ENCODE data around the gene TM7SF3. TPM values are rescaled to one million over a fixed set of nuclear protein-coding genes. Genes with fewer than 3 reads are reported as not detected.
A peak's percentile ranks its signal among the peaks of the same experiment; 100 is the strongest.

Gene TM7SF3
- total RNA-seq, 1 donor from 2014 or later, result 80.0 TPM

- peak; percentile 16 for DNase-seq
Observed at GRCh38 chr12:27014859-27015729, 910 bp upstream of the TM7SF3 start.

DNA sequence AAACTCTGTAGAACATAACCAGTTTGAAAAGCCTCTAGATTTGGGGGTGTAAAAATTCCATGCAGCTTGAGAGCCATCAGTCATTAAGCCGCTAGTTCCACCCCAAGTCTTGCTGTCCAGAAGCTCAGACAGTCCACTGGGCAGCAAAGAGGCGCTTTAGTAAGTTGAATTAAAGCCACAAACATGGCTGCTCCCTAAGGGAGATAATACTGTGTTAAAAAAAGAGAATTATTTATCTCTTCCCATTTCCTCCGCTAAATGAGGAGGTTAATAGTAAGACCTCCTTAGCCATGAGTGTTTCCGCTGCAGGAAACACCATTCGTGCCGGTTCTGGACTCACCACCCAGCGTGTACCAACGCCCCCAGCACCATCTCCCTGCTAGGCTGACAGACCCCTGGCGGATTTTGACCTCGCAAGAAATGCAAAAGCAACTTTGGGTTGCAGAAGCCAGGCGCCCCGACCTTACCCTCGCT is 536 bp downstream of the TM7SF3 start:
- peak; percentile 60 for DNase-seq

DNA sequence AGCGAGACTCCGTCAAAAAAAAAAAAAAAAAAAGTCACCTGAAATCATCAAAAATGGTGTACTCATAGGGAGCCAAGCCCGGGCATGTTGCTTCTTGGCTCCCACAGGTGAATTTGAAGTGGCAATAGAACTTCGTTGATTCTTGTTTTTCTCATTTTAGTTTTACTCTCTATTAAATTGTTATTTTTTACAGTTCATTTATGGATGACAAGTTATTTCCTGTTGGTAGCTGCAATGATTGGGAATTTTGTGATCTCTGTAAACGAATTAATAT is 1.3 kb downstream of the TM7SF3 start:
- no peak for DNase-seq

DNA sequence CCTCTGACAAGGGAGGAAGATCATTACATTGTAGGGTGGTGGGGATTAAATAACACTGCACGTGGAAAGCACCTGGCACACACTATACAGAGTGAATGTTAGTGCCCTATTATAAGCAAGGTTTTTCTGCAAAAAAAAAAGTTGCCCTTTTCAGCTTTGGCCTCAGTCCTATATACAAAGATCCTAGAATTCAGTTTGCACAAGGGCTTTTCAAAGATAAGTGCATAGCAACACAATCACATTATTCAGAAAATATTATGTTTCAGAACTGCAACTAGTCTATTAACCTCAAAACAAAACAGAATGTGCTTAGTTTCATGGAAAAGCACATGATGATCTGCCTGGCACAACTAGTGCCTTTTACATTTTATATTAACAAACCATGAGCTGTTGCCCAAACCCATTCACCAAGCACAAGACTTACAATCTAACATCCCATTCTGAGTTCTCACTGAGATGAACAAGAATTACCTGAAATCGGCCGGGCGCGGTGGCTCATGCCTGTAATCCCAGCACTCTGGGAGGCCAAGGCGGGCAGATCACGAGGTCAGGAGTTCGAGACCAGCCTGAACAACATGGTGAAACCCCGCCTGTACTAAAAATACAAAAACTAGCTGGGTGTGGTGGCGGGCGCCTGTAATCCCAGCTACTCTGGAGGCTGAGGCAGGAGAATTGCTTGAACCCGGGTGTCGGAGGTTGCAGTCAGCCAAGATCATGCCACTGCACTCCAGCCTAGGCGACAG is 1.8 kb downstream of the TM7SF3 start:
- no peak for DNase-seq

GRCh38 chr12:27009881-27010301 is 4.3 kb downstream of the TM7SF3 start:
- peak; percentile 13 for DNase-seq

DNA sequence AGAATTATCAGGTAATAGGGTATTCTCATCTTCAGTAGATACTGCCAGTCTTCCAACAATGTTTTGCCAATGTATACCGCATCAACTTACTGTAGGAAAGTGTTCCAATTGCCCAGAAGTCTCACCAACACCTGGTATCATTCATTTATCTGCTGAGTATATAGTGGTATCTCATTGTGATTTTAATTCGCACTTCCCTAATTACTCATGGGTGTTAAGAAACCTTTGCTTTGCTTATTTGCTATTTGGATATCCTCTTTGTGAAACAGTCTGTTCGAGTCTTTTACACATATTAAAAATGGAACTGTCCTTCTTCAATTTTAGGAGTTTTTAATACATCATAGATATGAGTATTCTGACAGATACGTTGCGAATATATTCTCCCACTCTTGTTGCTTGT is 6.1 kb downstream of the TM7SF3 start:
- no peak for DNase-seq

- DNase-seq, result no peak
Observed at GRCh38 chr12:27006797-27007467, 7.3 kb downstream of the TM7SF3 start.

DNA sequence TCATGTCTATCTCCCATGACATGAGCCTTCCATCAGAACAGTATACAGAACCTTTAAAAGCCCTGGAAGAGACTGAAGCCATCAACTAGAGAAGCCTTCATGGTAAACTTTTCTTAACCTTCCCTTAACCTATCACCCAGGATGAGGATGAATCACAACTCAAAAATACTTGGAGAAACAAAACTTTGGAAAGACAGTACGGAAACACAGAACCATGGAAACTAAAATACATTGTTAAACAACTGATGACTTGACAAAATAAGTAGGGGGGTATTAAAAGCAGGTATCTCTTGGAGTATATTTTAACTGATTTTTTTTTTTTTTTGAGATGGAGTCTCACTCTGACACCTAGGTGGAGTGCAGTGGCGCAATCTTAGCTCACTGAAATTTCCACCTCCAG is 8.7 kb downstream of the TM7SF3 start:
- DNase-seq, result no peak

DNA sequence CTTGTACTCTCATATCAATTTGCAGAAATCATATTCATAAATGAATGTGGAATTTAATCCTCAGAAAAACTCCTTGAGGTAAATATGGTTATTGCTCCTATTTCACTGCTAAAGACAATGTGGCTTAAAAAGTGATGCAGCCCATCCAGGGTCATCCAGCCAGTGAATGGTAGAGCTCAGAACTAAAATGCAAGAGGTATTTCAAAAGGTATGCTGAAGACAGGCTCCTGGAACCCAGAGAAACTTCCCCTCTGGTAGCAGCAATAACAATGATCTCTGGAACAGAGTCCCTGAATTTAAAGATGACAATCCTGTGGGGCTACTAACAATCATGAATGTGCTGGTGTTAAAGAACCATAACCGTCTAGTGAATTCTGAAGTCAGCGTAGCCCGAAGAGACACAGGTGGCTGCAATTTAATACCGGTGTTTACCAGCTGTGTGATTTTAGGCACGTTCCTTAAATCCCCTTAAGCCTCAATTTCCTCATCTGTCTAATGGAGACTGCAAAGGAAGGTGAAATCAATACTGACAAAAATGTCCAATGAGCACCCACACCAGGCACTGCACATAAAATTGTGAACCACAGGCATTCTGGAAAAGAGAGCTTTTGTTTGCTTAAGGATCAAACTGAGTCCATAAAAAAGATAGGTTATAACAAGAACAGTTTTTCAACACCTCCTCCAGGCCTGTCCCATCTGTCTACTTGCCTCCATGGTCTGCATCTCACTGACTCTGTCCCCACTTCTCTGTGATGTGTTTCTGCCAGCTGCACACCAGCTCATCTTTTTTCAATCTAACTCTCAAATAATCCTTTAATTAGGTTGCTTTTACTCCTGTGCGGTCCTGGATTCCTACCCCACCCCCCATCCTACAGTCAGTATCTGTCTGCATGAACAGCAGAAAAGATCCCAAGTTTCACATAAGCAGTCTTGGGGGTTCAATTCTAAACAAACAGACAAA is 10.5 kb downstream of the TM7SF3 start:
- DNase-seq, result no peak

DNA sequence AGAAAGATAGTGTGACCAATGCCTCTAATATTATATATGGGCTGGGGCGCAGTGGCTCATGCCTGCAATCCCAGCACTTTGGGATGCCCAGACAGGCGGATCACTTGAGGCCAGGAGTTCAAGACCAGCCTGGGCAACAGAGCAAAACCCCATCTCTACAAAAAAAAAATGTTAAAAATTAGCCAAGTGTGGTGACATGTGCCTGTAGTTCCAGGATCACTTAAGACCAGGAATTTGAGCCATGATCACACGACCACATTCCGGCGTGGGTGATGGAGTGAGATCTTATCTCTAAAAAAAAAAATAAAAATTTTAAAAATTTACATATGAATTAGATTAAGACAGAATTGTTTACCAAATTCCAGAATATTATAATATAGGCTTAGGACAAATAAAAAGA is 12.0 kb downstream of the TM7SF3 start:
- no peak for DNase-seq

DNA sequence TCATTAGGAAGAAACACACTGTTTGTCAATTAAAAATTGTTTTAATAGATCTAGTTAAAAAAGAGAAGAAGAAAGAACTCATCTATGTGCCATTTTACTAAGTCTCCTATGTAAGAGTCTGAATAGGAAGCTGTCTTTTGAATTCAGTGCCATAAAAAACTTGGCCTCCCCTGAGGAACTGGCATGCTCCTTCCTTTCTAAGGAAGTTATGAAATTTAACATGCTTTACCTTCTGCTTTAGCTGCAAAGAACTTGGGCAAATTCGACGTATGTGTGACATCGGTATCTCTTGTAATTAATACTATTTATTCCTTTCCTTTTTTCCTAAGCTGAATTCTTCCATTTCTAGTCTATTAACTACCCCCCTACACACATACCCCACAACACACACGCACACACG is 12.5 kb downstream of the TM7SF3 start:
- DNase-seq, result no peak

DNA sequence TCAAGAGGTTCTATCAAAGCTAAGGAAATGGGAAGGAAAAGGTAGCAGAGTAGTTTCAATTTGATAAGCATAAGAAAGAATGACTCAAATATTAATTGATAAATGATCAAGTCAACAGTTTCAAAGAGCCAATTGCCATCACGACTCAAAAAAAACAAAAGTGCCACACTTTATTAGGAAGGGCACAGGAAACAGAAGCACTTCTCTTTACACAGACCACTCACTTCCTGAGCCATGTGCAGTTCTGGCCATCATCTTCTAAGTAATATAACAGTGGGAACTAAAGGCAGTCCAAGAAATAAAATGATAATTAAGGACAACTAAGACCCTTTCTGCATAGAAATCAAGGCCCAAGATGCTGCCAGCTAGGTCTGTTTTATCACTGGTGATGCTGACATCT is 13.2 kb downstream of the TM7SF3 start:
- DNase-seq, result peak; percentile 44

GRCh38 chr12:26997003-26997402 is 17.2 kb downstream of the TM7SF3 start:
- DNase-seq, result no peak

GRCh38 chr12:26995706-26996105 is 18.5 kb downstream of the TM7SF3 start:
- no peak for DNase-seq

DNA sequence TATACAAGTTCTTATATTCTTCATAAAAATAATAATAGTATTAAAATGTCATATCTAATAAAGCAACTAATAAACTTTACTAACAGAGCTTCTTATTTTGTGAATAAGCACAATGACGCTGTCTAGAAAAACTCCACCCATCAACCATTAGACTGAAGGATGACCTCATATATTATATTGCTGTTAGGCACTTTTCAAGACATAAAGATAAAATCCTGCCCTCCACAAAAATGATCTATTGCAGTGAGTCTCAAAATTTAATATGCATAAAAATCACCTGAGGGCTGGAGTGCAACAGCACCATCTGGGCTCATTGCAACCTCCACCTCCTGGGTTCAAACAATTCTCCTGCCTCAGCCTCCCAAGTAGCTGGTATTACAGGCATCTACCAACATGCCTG is 20.1 kb downstream of the TM7SF3 start:
- DNase-seq, result no peak

DNA sequence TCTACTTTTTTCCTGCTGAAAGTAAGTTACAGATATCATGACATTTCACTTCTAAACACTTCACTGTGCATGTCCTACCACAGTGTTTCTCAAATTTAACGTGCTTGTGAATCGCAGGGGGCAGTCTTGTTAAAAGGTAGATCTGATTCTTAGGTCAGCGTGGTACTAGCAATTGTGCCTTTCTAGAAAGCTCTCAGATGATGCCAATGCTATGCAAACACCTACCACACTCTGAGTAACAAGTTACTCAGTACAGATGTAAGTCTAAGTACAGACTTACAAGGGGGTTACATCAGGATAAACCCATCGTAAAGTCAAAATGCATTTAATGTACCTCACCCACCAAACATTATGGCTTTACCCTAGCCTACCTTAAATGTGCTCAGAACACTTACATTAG is 22.4 kb downstream of the TM7SF3 start:
- no peak for DNase-seq

DNA sequence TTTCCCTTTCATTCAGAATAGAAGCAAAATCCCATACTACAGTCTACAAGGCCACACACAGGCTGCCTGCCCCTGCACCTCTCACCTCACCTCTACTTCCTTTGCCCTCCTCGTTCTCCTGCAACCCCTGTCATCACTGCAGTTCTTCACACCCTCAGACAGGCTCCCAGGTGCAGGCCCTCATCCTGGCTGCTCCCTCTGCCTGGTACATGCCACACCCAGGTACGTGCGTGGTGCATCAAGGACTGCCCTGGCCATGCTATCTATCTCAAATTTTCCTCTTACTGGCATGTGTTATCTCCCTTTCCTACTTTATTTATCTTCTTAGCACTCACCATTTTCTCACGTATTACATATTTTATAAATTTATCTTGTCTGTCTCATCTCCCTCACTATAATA is 24.3 kb downstream of the TM7SF3 start:
- DNase-seq, result no peak

DNA sequence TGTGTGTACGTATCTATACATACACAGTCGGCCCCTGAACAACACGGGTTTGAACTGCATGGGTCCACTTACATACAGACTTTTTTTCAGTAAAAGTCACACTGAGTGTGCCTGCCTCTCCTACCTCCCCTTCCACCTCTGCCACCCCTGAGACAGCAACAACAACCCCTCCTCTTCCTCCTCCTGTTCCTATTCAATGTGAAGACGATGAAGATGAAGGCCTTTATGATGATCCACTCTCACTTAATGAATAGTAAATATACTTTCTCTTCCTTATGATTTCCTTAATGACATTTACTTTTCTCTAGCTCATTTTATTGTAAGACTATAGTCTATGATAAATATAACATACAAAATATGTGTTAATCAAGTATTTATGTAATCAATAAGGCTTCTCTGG is 25.5 kb downstream of the TM7SF3 start:
- no peak for DNase-seq

- DNase-seq, result peak; percentile 25
Observed at GRCh38 chr12:26987634-26988424, 26.4 kb downstream of the TM7SF3 start.

GRCh38 chr12:26982866-26983265 is 31.3 kb downstream of the TM7SF3 start:
- DNase-seq, result no peak

DNA sequence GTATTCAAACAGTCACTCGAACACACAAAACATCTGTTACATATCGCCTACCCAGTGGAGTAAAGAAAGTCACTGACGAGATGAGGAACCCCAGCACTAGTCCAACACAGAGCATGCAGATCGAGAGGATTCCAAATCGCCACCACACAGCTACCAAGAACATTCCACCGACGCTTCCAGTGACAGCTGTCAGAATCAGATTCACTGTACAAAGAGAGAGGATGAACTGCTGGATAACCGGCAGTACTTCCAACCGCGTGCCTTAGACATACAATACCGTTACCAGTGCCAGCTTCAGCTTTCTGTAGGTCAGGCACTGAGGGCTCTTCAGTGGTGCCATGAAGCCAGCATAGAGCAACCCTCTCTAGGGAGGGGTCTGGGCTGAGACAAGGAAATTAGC is 34.5 kb downstream of the TM7SF3 start:
- no peak for DNase-seq

DNA sequence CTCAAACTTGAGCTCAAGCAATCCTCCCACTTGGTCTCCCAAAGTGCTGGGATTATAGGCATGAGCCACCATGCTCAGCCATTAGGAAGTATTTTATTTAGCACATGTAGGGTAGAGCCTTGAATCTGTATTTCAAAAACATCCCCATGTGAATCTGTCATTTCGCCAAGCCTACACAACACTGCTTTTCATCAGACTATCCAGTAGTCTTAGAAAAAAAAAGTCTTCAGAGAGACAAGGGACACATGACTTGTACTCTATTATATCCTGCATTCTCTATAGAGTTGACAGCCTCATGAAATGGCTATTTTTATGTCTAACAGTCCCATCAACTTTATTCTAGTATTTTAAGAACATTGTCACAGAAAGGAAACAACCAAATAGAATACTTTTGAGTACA is 35.4 kb downstream of the TM7SF3 start:
- DNase-seq, result no peak

Data from dermis blood vessel endothelial cell (primary cell).